HG02642 (cell line): ENCODE measurements around the gene EIF1AD.

Experiments used
- ATAC-seq: cut with Tn5 transposase; IDR thresholded peaks from one replicate; pipeline ENCODE4 v1.9.1; 2021; ENCODE audit warnings: mild to moderate bottlenecking; ENCODE audit not compliant: unreplicated experiment, poor library complexity

Gene EIF1AD

GRCh38 chr11:66006134-66006890, 4.4 kb upstream of the EIF1AD start:
- ATAC-seq: no peak

DNA sequence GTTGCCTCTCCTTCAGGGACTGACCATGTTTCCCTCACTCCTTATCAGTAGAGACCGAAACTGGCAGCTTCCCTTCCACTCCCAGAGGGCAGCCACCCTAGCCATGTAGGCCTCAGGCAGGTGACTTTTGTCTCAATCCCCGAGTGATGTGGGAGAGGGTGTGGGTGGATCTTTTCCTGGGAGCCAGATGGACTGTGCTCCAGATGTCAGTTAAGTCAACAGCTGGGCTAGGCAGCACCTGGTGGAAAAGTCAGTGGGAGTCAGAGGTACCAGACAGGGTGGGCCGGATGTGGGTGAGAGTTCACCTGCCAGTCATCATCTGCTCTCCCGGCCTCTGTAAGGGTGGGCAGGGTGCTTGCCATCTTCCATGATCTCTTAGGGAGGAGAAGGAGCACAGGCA, 2.2 kb upstream of the EIF1AD start:
- ATAC-seq: no peak

GRCh38 chr11:66003291-66003690, 1.3 kb upstream of the EIF1AD start:
- no peak for ATAC-seq

- peak; percentile 56 for ATAC-seq
Measured at GRCh38 chr11:66002648-66003225, 780 bp upstream of the EIF1AD start.

DNA sequence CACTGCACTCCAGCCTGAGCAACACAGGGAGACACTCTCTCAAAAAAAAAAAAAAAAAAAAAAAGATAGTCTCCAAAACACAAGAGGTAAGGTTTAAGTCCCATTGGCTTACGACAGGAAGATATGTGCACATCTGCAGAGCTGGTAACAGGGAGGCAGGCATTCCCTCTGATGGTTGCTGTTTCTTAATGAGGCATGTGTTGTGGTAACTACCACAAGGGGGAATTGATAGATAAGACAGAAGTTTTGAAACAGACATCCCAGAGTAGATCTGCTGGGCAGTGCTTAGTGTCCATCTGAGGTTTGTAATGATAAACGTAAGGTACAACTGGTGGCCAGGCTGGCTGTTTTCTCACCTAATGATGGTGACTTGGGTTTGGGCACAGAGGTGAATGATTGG, 4.7 kb downstream of the EIF1AD start:
- ATAC-seq: no peak

DNA sequence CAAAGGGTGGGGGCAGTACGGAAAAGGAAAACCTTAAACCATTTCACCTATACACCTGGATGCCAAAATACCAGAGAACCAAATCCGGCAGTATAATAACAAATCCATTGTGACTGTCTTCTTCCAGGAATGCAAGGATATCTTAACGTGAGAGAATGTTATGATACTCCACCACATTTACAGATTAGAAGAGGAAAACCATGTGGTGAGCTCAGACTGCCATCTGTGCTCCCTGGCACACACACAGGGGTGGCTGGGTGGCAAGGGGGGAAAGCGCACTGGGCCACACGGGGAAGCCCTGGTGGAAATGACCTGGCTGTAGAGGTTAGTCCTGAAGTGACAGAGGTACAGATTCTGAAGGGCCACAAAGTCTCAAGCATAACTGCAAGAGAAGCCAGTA, 9.9 kb downstream of the EIF1AD start:
- no peak for ATAC-seq

GRCh38 chr11:65988791-65989592, 13.0 kb downstream of the EIF1AD start:
- peak; percentile 90 for ATAC-seq

DNA sequence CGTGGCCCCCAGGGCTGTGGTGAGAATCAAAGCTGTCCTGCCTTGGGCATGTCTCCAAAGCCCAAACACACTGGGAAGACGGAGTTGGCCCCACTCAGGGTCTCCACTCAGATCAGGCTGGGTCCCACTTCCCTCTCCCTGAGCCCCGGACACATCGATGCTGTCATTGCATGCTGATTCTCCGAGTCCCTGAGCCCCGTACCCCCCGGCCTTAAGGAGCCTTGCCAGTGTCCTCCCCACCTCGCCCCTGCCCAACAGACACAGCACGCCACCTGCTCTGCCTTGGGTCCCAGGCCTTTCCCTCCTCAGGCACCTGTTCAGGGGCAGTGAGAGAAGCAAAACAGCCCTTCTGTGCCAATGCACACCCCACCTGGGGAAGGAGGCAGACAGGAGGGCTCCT, 14.6 kb downstream of the EIF1AD start:
- no peak for ATAC-seq

DNA sequence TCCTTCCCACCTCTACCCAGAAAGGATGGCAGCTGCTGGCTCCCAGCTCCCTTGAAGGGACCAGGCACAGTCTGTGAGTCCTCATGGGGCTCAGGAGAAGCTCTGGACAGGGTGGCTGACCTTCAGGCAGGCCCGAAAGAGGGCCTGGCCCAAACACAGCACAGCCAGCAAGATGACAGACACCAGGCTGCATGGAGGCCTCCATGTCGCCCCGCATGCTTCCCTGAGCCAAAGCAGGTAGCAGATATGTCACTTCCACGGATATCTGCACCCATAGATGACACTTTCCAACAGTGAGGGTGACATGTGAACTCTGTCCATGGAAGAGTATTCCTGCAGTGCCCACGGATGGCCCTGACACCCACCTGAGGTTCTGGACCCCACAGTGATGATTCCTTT, 18.4 kb downstream of the EIF1AD start:
- ATAC-seq: no peak

DNA sequence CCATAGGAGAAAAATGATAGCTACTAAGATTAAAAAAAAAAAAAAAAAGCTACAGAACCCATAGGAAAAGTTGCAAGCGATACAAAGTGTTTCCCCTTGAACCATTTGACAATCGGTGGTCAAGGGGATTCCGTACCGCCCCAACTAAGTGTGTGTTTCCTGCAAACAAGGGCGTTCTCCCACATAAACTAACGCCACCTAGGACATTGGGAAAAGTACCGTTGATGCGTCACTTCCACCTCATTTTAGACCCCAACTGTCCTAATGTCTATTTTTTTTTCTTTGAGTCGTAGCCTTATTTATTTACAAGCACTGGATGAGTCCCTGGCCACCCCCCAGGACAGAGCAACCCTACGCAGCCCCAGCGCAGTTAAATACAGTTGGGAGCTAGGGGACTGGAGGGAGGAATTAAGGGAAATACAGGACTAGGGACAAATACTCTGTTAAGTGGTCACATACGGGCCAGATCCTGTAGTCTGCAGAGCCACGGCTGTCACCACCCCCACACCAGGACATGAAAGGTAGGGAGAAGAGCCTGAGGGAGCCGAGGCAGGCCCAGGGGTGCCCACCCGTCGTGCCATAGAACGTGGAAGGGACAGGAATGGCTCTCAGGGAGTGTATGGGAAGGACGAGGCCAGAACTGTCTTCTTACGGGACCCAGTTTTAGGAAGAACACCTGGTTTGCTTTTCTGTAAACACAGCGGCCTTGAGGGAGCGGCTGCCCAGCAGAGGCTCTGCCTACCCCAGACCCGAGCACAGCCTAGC, 19.0 kb downstream of the EIF1AD start:
- ATAC-seq: no peak

- no peak for ATAC-seq
Measured at GRCh38 chr11:65981972-65982823, 19.8 kb downstream of the EIF1AD start.

- ATAC-seq: no peak
Measured at GRCh38 chr11:65981101-65981740, 20.7 kb downstream of the EIF1AD start.

DNA sequence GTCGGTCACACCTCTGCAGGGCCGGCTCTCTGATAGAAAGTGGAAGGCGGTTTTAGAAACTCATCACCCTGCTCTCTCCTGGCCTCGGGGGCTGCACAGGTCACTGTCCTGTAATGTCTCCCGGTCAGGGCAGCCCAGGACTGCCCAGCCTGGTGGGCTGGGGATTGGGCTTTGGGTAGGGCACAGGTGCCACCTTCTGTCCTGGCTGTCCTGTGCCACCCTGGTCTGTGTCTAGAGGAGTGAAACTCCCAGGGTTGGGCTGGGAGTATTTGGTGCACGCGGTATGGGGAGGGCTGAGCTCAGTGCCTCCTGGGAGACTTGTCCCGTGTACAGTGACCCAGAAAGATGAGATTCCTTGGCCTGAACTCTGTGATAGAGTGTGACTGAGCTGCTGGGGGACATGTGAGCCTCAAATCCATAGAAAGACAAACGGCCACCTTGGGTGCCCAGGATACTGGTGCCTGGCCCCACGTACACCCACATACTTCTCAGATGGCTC, 22.6 kb downstream of the EIF1AD start:
- no peak for ATAC-seq

GRCh38 chr11:65978391-65979238, 23.3 kb downstream of the EIF1AD start:
- no peak for ATAC-seq

DNA sequence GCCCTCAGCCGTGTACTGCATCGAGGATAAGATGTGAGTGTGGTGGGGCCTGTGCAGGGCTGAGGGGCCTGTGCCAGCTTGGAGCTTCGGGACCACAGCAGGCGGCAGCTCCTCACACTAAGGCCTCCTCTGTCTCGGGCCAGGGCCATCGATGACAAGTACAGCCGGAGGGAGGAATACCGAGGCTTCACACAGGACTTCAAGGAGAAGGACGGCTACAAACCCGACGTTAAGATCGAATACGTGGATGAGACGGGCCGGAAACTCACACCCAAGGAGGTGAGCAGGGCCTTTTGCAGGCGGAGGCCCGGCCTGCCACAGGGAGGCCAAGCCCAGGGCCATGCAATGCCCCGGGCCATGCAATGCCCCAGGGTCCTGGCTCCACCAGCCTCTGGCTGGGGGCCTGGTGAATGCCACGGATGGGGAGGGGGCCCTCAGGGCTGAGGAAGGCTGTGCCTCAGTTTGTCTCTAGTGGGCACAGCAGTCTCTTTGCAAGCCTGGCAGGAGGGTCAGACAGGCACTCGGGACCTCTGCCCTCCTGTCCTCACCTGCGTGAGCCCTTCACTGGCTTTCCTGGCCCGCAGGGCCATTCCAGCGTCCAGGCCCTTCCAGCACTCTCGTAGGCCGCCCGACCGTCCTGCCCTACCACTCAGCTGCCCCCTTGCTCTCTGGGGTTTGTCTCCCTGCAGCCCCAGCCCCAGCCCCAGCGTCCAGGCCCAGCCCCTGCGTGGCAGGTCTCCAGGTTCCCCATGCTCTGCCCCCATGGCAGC, 24.2 kb downstream of the EIF1AD start:
- ATAC-seq: no peak

DNA sequence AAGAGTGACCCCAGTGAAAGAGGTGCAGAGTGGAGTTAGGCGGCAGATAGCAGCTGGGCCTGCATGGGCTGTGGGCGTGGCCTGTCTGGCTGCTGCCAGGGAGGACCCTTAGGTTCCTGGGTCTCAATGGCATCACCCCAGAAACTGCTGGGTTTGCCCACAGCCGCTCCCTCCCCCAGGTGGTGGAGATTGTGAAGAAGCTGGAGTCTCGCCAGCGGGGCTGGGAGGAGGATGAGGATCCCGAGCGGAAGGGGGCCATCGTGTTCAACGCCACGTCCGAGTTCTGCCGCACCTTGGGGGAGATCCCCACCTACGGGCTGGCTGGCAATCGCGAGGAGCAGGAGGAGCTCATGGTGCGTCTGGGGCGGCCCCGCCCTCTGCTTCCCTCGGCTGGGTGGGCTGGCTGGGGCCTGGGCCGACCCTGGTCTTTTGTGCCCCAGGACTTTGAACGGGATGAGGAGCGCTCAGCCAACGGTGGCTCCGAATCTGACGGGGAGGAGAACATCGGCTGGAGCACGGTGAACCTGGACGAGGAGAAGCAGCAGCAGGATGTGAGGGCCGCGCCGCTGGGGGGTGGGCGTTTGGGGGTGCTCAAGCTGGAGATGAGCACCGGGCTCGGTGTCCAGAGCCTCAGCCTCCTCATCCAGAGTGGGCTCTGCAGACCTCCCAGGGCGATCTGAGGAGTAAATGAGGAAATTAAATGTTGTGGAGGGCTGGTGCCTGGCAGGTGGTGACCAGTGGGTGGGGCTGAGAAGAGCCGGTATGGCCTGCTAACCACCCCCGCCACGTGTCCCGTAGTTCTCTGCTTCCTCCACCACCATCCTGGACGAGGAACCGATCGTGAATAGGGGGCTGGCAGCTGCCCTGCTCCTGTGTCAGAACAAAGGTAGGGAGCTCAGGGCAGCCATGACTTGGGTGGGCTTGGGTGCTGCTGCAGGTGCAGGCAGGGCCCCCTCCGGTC, 25.5 kb downstream of the EIF1AD start:
- ATAC-seq: no peak
